DMS153 treated with DMSO at 0.1 percent for 48 hours (cell line): ENCODE data around the gene LEFTY2.
"Not testable (repeated sequence)": the region's sequence is repeated elsewhere in the genome, so short reads cannot be mapped to it uniquely, and the experiment has no call there.

ENCODE experiments used
- DNase-seq: peaks from one replicate; lab custom pipeline; 2025; ENCODE audit not compliant: unreplicated experiment; lab: John Stamatoyannopoulos, UW

The LEFTY2 gene, protein sequence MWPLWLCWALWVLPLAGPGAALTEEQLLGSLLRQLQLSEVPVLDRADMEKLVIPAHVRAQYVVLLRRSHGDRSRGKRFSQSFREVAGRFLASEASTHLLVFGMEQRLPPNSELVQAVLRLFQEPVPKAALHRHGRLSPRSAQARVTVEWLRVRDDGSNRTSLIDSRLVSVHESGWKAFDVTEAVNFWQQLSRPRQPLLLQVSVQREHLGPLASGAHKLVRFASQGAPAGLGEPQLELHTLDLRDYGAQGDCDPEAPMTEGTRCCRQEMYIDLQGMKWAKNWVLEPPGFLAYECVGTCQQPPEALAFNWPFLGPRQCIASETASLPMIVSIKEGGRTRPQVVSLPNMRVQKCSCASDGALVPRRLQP

DNA sequence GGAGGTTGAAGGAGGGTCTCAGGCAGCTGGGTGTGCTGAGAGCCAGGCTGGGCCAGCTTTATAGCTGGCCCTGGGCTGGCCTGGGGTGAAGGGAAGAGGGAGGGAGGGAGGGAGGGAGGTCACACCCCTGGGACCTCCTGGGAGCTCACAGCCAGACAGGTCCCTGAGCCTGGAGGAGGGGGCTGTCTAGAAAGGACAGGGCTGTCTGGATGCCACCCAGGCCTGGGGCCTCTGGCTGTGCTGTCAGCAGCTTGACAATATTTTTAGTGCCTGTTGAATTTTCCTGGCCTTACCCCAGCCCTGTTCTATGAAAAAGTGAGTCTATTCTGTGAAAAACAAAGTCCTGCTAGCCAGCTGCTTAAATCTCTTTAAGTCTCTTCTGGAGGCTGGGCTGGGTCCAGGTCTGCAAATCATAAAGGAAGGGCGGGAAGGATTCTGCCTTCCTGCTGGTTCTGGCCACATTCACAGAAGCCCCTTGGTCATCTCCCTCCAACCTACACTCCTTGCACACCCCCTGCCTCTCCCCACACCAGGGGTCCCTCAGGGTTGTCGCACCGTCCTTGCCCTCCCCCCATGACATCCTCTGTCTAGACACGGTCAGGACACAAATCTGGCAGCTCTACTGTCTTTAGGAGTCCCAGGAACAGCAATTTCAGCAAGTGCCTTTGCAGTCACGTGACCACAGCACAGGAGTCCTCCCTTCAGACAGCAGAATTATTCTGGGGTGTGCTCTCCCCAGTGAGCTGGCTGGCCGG is at the start of gene LEFTY2:
Gene LEFTY2 (minus strand): TSS at position 34 of the 755 bp plus-strand sequence. CDS start 80 bp downstream, outside the sequence.
- no peak for DNase-seq

DNA sequence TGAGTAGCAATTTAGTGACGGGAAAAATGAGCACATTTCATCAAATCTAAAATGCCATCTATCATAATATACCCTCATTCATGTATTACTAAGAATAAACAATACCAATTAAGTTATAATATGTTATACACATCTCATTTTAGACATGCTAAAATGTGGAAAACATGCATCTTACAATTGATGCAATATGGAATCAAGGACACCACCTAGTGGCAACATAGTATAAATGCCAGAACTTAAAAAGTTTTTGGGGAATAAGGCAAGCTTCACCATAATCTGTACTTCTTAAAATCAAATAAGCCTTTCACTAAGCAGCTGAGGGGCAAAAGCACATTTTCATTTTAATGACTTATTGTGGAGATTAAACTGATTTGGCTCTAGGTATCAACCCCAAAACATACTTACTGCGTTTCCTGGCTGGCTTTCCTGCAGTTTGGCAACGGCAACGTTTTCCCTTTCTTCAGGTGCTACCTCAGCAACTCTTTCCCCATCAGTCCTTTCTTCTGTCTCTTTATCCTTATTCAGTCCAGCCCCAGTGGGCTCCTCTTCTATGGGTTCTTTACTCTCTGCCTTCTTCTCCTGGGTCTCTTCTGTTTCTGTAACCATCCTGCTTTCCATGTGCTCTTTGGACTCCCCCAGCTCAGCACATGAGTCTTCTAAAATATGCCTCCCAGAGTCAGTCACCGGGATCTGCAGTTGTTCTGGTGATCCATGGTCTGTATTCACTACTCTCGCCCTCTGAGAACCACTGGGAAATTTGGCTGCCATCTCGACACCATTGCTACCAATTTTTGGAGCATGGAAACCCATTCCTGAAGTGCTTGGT is 46.7 kb upstream of the LEFTY2 start:
- DNase-seq, result peak; percentile 65

DNA sequence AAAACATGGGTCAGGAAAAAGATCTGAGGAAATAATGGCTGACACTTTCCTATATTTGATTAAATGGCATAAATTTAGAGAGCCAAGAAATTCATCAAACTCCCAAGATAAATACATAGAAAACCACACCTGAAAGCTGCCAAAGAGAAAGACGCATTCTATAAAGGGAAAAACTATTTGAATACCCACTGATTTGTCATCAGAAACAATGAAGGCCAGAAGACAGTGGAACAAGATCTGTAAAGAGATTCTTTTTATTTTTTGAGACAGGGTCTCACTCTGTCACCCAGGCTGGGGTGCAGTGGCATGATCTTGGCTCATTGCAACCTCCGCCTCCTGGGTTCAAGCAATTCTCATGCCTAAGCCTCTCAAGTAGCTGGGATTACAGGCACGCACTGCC is 40.7 kb upstream of the LEFTY2 start:
- DNase-seq, result no peak

DNA sequence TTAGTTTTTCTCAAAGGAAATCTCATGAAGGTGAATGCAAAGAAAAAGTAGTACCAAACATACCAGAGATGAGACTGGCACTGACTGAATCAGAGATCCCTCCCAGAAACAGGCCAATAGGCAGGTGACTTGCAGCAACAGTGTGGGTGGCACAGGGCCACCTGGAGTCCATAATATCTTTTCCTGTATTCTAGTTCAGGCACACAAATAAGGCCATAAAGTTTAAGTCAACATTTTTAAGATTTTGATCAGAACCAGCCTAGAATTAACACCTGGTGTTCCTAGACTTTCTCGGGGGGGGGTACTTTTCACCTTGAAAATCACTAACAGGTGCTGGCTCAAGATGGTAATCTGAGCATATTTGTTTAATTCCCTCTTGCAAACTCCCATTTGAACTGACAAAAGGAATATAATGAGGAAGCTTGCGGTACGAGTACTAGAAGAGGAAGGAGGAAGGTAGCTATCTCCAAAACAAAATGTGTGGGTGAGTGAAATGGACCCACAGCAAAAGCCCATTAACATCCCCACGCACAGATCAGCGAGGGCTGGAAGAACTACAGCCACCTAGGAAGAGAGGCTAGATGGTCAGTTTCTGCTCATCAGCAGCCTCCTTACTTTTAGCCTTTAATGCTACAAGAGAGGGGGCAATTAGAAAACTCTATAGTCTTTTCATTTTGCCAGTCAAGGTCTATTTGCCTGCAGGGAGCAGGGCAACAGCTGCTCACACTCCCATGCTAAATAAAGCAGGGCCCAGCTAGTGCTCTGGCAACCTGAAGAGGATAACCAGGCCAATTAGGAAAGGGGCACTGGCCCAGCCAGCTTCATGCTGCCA is 39.2 kb upstream of the LEFTY2 start:
- peak; percentile 52 for DNase-seq

DNA sequence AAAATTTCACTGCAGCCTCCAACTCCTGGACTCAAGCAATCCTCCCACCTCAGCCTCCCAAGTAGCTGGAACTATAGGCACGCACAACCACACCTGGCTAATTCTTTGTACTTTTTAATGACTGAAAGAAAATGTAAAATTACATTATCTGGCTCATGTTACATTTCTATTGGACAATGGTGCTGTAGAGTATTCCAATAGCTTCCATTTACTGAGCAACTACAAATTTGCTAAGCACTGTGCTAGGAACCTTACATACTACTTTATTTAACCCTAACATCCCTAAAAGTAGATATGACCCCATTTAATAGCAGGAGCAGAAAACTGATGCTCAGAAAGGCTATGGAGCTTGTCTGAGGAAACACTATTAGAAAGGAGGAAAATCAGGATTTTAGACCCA is 38.4 kb upstream of the LEFTY2 start:
- DNase-seq, result no peak

DNA sequence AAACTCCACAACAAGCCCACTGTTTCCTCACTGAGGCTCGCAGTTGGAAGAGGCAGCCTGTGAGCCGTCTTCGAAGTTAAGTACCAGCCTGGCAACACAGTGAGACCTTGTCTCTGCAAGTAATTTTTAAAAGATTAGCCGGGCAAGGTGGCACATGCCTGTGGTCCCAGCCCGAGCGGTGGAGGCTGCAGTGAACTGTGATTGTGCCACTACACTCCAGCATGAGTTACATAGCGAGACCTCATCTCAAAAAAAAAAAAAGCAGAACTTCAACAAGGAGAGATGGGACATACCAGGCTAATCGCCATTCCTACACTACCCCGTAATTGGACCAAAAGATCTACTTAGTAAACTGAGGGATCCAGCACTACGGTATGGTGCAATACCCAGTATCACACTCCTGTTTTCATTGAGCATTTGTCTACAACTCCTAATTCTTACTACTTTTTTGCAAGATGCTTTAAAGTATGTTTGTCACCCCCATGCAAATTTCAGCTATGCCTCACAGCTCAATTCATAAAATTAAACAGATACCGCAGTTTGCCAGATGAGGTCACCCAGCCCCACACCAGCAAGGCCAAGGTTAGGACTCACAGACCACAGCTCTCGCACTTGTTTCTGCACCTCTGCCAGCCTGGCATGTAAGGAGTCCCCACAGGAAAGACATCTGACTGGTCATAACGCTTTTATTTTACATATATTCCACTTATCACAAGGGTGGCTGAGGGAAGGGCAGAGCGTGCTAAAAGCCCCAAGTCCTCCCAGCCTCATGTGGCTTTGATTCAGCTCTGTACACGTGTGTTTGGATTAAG is 37.1 kb upstream of the LEFTY2 start:
- DNase-seq, result no peak

DNA sequence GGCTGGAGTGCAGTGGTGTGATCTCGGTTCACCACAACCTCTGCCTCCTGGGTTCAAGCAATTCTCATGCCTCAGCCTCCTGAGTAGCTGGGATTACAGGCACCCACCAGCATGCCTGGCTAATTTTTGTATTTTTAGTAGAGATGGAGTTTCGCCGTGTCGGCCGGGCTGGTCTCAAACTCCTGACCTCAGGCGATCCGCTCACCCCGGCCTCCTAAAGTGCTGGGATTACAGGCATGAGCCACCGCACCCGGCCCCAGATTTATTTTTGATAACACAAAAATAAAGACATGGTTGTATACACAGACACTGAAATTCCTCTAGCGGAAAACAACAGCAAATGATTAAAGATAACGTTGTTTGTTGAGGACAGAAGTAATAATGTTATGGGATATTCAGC is 34.1 kb upstream of the LEFTY2 start:
- DNase-seq, result not testable (repeated sequence)

DNA sequence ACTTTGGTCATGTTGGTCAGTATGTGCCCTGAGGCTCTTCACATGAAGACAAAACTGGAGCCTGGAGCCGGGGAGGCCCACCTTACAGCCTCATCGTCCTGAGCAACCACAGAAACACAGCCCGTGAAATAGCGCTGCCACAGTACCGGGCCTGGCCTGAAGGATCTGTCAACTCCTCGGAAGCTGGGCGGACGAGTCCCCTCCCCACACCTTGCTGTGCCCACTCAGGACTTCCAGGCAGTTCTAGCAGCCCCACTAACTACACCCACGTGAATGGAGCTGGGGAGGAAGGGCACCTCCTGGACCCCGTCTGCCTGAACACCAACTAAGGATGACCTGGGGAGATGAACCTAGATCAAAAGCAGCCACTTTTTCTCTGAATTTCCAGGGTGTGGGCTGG is 33.4 kb upstream of the LEFTY2 start:
- no peak for DNase-seq

DNA sequence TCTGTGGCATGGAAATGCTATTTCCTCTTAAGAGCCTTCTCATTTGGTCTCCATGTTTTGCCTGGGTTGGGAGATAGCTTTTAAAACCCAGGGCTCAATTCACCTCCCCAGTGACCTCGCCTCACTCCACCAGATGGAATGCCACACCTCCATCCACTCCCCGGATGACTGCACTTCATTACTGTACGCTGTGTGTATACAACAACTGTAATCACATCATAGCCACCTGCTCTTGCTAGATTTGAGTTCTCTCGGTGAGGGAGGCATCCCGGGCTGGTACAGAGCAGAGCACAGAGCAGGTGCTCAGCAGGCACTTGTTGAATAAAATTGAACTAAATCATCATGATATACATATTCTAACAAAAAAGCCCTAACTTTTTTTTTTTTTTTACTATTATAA is 32.1 kb upstream of the LEFTY2 start:
- DNase-seq, result peak; percentile 57

DNA sequence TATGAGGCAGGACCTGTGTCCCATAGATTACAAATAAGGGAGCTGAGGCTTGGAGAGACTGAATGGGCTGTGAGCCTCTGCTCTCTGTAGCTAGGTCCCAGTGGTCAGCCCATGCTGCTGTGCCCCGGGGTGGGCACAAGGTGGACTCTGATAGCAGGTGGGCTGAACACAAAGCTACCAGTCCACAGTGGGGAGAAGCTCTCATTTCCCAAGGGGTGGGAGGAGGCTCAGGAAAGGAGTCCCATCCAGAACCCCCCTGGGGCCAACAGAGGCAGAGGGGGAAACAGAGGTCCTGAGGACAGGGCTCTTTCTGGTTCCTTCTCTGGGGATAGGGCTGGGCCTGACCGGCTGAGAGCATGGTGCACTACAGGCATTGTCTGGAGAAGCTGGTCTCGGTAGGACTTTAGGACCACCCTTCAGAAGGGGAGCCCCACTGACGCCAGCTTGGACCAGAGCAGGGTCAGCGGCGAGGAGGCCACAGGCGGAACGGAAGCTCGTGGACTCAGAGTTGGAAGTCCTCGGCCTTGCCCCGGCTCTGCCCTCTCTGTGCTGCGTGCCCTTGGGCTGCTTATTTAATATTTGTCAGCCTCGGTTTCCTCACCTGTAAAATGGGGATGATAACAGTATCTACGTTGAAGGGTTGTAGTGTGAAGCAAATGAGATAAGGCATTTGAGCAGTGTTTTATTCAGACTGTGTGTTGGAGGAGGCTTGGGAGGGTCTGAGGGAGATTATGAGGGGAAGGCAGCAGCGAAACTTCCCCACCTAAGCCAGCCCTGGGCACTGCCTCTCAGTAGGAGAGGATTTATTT is 31.5 kb upstream of the LEFTY2 start:
- DNase-seq, result no peak

DNA sequence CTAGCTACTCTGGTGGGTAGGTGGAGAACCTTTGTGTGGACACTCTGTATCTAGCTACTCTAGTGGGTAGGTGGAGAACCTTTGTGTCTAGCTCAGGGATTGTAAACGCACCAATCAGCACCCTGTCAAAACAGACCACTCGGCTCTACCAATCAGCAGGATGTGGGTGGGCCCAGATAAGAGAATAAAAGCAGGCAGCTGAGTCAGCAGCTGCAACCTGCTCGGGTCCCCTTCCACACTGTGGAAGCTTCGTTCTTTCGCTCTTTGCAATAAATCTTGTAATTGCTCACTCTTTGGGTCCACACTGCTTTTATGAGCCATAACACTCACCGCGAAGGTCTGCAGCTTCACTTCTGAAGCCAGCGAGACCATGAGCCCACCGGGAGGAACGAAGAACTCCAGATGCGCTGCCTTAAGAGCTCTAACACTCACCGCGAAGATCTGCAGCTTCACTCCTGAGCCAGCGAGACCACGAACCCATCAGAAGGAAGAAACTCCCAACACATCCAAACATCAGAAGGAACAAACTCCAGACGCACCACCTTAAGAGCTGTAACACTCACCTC is 29.7 kb upstream of the LEFTY2 start:
- DNase-seq, result not testable (repeated sequence)

DNA sequence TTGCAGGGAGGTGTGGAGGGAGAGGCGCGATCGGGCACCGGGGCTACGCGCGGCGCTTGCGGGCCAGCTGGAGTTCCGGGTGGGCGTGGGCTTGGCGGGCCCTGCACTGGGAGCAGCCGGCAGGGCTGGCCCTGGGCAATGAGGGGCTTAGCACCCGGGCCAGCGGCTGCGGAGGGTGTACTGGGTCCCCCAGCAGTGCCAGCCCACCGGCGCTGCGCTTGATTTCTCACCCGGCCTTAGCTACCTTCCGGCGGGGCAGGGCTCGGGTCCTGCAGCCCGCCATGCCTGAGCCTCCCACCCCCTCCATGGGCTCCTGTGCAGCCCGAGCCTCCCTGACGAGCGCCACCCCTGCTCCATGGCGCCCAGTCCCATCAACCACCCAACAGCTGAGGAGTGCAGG is 28.7 kb upstream of the LEFTY2 start:
- DNase-seq, result not testable (repeated sequence)

DNA sequence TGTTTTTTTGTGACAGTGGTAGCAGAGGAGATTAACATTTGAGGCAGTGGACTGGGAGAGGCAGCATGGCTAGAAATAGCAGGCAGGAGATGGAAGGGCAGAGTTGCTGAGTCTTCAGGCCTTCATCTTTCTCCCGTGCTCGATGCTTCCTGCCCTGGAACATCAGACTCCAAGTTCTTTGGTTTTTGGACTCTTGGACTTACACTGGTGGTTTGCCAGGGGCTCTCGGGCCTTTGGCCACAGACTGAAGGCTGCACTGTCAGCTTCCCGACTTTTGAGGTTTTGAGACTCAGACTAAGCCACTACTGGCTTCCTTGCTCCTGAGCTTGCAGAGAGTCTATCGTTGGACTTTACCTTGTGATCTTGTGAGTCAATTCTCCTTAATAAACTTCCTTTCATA is 24.2 kb upstream of the LEFTY2 start:
- no peak for DNase-seq

DNA sequence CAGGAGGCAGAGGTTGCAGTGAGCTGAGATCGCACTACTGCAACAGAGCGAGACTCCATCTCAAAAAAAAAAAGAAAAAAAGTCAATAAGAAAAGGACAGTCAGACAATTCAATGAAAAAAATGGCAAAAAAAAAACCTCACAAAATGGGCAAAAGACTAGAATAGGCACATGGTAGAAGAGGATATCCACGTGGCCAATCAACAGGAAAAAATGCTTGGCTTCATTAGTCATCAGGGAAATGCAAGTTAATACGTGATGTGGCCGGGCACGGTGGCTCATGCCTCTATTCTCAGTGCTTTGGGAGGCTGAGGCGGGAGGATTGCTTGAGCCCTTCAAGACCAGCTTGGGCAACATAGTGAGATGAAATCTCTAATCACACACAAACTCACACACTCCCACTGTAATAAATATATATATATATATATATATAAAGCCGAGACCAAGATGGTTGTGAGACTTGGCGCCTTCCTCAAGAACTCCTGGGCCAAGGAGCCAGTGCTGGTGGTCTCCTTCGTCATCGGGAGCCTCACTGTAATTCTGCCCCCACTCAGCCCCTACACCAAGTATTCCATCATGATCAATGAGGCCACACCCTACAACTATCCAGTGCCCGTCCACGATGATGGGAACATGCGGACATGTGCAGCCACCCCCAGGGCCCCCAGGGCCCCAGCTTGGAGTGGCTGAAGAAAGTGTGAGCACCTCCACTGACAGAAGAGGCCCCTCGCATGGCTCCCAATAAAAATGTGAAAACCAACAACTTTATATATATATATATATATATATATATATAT is 22.9 kb upstream of the LEFTY2 start:
- DNase-seq, result no peak

DNA sequence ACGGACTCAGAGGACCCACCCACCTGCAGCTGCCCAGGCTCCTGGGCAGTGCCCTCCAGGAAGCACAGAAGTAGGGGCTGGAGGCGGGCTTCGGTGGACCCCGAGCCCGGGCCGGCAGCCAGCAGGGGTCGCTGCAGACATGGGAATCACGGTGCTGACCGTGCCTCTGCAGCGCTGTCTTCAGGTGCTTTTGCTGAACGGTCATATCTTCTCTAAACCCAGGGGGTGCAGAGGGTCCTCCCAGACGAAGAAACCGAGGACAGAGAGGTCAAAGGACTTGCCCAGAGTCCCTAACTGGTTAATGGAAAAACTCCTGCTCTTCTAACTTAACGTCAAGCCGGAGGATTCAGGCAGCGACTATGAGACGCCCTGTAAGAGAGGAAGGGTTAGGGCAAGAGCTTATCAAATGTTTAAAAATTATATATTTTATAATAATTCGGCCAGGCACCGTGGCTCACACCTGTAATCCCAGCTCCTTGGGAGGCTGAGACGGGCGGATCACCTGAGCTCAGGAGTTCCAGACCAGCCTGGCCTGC is 21.5 kb upstream of the LEFTY2 start:
- DNase-seq, result no peak

DNA sequence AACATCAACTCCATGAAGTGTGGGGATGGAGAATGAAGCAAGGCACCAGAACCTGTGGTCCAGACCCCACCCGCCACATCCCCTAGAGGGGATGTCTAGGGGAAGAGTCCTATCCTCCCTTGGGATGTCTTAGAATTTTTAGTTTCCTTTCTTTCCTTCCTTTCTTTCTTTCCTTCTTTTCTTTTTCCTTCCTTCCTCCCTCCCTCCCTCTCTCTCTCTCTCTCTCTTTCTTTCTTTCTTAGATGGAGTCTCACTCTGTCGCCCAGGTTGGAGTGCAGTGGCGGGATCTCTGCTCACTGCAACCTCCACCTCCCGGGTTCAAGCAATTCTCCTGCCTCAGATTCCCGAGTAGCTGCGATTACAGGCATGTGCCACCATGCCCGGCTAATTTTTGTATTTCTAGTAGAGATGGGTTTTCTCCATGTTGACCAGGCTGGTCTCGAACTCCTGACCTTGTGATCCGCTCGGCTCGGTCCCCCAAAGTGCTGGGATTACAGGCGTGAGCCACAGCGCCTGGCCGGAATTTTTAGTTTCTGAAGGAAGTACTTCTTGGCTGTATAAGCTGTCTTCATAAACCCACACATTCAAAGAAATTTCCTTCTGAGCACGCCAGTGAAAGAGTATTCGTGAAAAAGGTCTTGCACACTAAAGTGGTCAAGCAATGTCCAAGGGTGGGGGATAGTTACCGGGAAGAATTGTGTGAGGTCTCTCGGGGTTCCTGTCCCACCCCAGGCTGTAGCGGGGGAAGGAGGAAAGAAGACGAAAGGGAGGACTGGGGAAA is 20.8 kb upstream of the LEFTY2 start:
- no peak for DNase-seq

DNA sequence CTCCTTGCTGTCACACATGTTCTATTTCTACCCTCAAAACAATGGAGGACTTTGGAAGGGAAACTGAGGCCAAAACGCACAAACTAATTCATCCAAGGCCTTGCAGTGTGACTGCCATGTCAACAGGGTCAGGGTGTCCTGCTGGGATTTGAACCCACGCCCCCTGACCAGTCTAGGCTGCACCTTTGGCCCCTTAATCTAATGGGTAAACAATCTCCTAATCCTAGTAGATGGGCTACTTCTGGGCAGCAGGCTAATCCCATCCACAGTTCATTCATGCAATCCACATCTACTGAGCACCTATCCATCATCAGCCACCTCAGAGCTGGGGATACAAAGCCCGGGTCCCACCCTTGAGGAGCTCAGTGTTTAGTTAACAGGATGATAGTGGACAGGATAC is 17.0 kb upstream of the LEFTY2 start:
- DNase-seq, result no peak
